Right lung (tissue), 10 donors: ENCODE measurements around the gene CXXC5. TPM values are rescaled to one million over a fixed set of nuclear protein-coding genes. Genes with fewer than 3 reads are reported as not detected.
"Not testable (repeated sequence)": the region's sequence is repeated elsewhere in the genome, so short reads cannot be mapped to it uniquely, and the experiment has no call there.

Experiments
- DNase-seq, 2 donors: peaks; one replicate each; pipeline ENCODE4 v3.0.0-alpha.2; 2013
- long read RNA-seq, 8 donors: transcript quantifications; one replicate each; lab custom pipeline, GENCODE V29; 2026
- polyA plus RNA-seq, 5 donors: library from polyadenylated mRNA; unstranded; fragments of 120-200 nt; gene quantifications; one replicate each; pipeline versions ENCODE4 v1.2.1 to v1.2.3, GENCODE V29; 2013; ENCODE audit warnings: inconsistent platforms in 1 of 5, low replicate concordance in 1 of 5; ENCODE audit not compliant: insufficient read length in 5 of 5, insufficient read depth in 1 of 5

Gene CXXC5
- 10 to 100 TPM; 35.7 to 48.0 (median 40.1) TPM for polyA plus RNA-seq
- long read RNA-seq, donor 1, transcript CXXC5-211 (3 exons, 1,892 nt), result minor isoform, 10 of 41 reads
- long read RNA-seq, donor 1, transcript CXXC5-206 (2 exons, 777 nt), result minor isoform, 6 of 41 reads
- long read RNA-seq, donor 1, transcript CXXC5-201 (3 exons, 2,658 nt), result major isoform, 17 of 41 reads
- long read RNA-seq, donor 1, partial matches to known transcripts, result 7 of 41 reads
- long read RNA-seq, donor 1, other reads (novel, unspliced or antisense), result 0 of 41 reads
- long read RNA-seq, donor 2, transcript CXXC5-201 (3 exons, 2,658 nt), result major isoform, 12 of 14 reads
- long read RNA-seq, donor 2, partial matches to known transcripts, result 0 of 14 reads
- long read RNA-seq, donor 2, other reads (novel, unspliced or antisense), result 0 of 14 reads
- long read RNA-seq, donor 3, transcript CXXC5-201 (3 exons, 2,658 nt), result major isoform, 7 of 19 reads
- long read RNA-seq, donor 3, partial matches to known transcripts, result 10 of 19 reads
- long read RNA-seq, donor 3, other reads (novel, unspliced or antisense), result 0 of 19 reads
- long read RNA-seq, donor 4, transcript CXXC5-201 (3 exons, 2,658 nt), result major isoform, 7 of 18 reads
- long read RNA-seq, donor 4, partial matches to known transcripts, result 10 of 18 reads
- long read RNA-seq, donor 4, other reads (novel, unspliced or antisense), result 0 of 18 reads
- long read RNA-seq, donor 5, transcript CXXC5-201 (3 exons, 2,658 nt), result major isoform, 7 of 15 reads
- long read RNA-seq, donor 5, transcript CXXC5-211 (3 exons, 1,892 nt), result minor isoform, 5 of 15 reads
- long read RNA-seq, donor 5, partial matches to known transcripts, result 0 of 15 reads
- long read RNA-seq, donor 5, other reads (novel, unspliced or antisense), result 0 of 15 reads
- long read RNA-seq, donor 6, transcript CXXC5-201 (3 exons, 2,658 nt), result major isoform, 13 of 27 reads
- long read RNA-seq, donor 6, transcript CXXC5-211 (3 exons, 1,892 nt), result minor isoform, 5 of 27 reads
- long read RNA-seq, donor 6, partial matches to known transcripts, result 8 of 27 reads
- long read RNA-seq, donor 6, other reads (novel, unspliced or antisense), result 0 of 27 reads
- long read RNA-seq, donor 7, transcript CXXC5-201 (3 exons, 2,658 nt), result major isoform, 14 of 19 reads
- long read RNA-seq, donor 7, partial matches to known transcripts, result 0 of 19 reads
- long read RNA-seq, donor 7, other reads (novel, unspliced or antisense), result 0 of 19 reads
- long read RNA-seq, donor 8, partial matches to known transcripts, result 0 of 6 reads
- long read RNA-seq, donor 8, other reads (novel, unspliced or antisense), result 0 of 6 reads

DNA sequence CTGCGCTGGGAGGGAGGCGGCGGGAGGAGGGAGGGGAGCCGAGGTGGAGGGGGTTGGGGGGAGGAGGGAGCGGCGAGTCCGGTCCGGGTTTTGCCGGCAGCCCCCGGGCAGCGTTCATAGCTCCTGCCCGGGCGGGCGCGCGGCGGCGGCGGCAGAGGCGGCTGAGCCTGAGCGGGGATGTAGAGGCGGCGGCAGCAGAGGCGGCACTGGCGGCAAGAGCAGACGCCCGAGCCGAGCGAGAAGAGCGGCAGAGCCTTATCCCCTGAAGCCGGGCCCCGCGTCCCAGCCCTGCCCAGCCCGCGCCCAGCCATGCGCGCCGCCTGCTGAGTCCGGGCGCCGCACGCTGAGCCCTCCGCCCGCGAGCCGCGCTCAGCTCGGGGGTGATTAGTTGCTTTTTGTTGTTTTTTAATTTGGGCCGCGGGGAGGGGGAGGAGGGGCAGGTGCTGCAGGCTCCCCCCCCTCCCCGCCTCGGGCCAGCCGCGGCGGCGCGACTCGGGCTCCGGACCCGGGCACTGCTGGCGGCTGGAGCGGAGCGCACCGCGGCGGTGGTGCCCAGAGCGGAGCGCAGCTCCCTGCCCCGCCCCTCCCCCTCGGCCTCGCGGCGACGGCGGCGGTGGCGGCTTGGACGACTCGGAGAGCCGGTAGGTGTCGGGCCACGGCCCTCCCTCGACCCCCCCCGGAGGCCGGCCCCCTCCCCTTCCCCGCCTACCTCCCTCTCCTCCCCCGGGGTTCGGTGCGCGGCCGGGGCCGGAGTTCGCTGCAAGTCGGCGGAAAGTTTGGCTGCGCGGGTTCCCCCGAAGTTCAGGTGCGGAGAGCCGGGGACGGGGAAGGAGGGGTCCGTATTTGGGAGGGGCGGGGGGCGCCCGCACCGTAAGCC is at the start of gene CXXC5:
Gene CXXC5 (plus strand): TSS at position 145 of the 877 bp plus-strand sequence. CDS start 32,175 bp downstream, outside the sequence.
- DNase-seq, result peak in 1 of 2 donors; percentile 84

DNA sequence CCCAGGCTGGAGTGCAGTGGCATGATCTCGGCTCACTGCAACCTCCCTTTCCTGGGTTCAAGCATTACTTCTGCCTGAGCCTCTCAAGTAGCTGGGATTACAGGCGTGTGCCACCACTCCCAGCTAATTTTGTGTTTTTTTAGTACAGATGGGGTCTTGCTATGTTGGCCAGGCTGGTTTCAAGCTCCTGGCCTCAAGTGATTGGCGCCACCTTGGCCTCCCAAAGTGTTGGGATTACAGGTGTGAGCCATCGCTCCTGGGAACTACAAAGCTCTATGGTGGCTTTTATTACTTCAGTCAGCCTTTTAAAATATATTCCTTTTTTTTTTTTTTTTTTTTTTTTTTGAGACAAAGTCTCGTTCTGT is 49.6 kb upstream of the CXXC5 start:
- not testable (repeated sequence) for DNase-seq

DNA sequence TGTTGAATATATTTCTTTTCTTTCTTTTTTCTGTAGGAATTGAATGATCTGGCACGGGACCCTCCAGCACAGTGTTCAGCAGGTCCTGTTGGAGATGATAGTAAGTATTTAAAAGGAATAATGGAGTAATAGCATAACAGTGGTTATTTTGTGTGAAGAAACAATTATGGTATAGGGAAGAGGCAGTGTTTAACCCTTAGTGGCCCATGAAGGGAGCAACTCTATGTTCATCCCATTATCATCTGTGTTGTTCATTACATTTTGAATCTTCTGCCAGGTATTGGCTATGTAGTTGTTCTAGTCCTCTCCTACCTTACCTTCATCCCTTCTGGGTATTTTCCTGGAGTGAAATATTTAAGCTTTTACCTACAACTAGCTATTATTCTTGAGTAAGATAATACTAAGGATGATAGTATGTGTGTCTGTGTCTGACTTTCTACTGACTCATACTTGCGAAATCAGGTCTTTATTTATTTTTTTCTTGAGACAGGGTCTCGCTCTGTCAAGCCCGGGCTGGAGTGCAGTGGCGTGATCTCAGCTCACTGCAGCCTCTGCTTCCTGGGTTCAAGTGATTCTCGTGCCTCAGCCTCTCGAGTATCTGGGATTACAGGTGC is 47.7 kb upstream of the CXXC5 start:
- no peak for DNase-seq

DNA sequence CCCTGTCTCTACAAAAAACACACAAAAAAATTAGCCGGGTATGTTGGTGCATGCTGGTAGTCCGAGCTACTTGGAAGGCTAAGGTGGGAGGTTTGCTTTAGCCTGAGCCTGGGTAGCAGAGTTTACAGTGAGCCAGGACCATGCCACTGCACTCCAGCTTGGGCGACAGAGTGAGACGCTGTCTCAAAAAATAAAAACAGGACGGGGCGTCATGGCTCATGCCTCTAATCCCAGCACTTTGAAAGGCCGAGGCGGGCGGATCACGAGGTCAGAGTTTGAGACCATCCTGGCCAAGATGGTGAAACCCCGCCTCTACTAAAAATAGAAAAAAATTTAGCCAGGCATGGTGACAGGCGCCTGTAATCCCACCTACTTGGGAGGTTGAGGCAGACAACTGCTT is 46.7 kb upstream of the CXXC5 start:
- no peak for DNase-seq

DNA sequence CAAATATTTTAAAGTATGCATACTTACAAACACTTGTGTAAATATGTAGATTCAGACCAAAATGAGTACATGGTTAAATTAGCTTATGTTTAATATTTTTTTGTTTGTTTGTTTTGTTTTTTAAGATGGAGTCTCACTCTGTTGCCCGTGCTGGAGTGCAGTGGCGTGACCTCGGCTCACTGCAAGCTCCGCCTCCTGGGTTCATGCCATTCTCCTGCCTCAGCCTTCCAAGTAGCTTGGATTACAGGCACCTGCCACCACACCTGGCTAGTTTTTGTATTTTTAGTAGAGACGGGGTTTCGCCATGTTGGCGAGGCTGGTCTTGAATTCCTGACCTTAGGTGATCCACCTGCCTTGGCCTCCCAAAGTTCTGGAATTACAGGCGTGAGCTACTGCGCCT is 46.2 kb upstream of the CXXC5 start:
- not testable (repeated sequence) for DNase-seq

DNA sequence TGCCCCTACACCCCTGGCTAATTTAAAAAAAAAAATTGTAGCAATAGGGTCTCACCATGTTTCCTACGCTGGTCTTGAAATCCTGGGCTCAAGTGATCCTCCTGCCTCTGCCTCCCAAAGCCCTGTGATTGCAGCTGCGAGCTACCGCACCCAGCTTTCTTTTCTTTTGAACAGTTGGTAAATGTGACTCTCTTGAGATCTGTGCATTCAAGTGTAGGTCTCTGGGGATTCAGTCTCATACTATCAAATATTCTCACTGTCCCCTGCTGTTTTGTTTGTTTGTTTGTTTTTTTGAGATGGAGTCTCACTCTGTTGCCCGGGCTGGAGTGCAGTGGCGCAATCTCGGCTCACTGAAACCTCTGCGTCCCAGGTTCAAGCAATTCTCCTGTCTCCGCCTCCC is 42.3 kb upstream of the CXXC5 start:
- DNase-seq, result no peak

DNA sequence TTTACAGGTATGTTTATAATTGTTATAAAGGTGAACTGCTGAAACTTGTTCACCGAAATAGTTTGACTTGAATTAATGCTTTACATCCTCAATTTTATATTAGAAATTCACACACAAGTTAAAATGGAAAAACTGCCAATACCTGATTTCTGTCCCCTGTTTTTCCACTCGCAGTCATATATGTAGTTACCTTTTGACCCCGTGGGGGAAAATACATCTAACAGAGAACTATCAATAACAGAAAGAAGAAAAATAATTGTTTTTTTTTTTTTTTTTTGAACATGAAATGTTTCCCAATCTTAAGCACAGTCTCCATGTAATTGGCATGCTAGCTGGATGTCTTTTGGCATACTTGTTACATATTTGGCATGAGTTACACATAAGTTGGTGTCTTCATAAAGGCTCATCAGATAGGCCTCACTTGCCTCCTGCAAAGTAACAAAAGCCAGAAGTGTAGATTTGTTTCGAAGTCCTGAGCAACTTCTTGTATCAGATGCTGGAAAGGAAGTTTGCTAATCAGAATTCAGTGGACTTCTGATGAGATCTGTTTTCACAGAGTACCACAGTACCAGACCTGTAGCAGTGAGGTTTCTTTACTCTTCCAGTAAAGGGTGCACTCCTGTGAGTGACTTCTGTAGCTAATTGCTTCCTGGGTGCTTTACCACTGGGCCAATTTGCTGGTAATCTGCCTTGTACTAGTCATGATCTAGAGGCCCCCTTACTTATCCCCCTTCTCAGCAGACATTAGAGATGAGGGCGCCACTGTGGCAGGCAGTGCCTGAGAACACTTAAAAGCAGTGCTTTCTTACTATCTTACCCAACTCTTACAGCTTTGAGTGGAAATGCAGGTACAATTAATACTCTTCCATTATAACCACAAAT is 36.2 kb upstream of the CXXC5 start:
- no peak for DNase-seq

DNA sequence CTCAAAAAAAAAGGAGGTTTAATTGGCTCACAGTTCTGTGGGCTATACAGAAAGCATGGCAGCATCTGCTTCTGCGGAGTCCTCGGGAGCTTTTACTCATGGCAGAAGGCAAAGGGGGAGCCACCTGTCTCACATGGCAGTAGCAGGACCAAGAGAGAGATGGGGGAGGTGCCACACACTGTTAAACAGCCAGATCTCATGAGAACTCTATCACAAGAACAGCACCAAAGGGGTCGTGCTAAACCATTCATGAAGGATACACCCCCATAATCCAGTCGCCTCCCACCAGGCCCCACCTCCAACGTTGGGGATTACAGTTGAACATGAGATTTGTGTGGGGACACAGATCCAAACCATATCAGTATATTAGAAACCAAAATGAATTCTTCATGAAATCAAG is 28.3 kb upstream of the CXXC5 start:
- no peak for DNase-seq

DNA sequence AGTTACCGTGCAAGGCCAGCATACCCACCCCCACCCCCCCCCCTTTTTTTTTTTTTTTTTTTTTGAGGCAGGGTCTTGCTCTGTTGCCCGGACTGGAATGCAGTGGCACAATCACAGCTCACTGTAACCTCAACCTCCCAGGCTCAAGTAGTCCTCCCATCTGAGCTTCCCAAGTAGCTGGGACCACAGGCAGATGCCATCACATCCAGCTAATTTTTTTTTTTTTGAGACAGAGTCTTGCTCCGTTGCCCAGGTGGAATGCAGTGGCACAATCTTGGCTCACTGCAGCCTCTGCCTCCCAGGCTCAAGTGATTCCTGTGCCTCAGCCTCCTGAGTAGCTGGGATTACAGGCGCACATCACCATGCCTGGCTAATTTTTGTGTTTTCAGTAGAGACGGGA is 22.8 kb upstream of the CXXC5 start:
- not testable (repeated sequence) for DNase-seq

DNA sequence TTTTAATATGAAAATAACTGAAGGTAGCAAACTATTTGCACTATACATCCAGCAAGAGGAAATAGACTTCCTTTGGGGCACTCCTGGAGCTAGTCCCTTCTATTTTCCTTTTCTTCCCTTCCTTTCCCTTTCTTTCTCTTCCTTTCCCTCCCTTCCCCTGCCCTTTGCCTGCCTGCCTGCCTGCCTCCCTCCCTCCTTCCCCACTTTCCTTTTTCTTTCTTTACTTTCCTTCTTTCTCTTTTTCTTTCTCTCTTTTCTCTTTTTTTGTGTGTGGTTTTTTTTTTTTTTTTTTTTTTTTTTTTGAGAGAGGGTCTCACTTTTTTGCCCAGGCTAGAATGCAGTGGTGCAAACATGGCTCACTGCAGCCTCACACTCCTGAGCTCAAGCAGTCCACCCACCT is 17.3 kb upstream of the CXXC5 start:
- no peak for DNase-seq

DNA sequence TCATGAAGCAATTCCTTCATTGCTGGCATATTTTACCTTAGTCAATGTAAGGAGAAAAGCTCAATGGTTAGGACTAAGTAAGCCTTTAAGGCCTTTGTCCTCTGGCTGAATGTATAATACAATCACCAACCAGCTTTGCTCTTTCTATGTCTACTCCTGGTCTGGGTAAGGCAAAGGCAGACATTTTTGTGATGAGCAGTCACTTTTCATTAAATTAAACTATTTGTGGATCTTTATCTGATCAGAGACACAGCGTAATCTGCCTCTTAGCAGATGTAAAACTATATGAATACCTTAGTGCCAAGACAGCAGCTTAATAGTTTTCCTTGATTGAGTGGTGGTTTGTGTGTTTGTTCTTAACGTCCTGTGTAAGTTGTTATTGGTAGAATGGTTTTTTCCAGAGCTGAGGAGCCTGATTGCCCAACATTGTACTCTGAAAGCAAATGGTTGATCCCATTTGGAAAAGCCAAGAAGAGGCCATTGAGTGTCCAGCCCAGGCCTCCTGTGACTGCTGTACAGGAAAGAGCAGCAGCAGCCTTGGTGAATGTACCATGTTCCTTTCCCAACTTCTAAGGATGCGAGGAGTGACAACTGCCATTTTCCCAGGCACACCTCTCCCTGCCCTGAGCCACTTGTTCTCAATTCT is 16.5 kb upstream of the CXXC5 start:
- DNase-seq, result no peak

DNA sequence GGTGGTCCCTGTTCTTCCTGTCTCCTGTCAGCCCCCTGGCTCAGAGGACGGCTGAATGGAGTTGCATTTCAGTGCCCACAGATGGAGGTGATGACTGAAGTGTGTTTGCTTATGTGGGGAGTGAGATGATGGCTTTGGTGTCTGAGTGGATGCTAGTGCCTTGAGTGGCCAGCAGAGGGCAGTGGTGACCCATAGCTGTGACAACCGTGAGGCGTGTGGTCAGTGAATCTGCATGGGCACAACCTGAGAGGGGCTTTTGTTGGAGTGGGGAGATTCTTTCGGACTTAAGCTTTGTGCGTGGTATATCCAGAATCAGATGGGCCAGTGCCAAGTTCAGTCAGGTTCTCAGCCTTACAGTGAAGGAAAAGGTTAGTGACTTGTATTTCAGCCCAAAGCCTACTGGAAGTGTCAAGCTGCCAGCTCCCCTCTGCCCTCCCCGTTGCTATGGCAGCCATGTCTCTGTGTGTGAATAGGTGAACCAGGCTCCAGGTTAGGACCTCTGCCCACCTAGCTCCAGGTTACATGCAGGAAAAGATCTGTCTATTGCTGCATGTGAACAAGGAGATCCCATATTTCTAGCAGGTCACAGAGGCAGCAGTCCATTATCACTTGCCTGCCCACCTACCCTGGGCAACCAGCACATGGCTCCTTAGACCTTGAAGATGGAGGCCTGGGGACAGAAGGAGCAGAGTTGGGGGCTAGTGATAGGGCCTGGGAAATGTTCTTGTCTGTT is 14.7 kb upstream of the CXXC5 start:
- peak in 1 of 2 donors; percentile 78 for DNase-seq

DNA sequence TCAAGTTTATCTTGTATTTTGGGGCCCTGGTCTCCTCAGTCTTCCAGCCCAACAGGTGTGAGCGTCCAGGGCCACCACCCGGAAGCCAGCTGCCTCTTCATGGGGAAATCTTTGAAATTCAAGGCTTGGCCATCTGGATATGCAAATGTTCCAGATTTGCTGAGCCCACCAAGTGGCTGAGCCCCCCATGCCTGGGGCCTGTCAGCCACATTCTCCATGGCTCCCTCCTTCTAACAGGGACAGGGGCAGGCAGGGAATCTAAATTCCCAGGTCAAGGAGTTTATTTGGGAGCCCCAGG is 14.2 kb upstream of the CXXC5 start:
- DNase-seq, result no peak

DNA sequence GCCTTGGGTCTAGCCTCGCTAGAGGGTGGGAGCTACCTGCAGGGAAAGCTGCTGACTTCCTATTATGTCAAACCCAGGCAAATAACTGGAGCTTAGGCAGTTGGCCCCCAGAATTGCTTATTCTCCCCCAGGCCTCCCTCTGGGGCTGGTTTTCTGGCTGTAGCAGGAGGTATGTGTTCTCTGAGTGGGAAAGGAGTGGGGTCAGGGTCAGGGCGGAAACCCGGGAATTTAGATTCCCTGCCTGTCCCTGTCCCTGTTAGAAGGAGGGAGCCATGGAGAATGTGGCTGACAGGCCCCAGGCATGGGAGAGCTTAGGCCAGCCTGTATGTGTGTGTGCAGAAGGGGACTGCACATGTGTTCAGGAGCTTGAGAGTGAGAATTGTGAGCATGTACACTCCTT is 13.6 kb upstream of the CXXC5 start:
- DNase-seq, result no peak

DNA sequence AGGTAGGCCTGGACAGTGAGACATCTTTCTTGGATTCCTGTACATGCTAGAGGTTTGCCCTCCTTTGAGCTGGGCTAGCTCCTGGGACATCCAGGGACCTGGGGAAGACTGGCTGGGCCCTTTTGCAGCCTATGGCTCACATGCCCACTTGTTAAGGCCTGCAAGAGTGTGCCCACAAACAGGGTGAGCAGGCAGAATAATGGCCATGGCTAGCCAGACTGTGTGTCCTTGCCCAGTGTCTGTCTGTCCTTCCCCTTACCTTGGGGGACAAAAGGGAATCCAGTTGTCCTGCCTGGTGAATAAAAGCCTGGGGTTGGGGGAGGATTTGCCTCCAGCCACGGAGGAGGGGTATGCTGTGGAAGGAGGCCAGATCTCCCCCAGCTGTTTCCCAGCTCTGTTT is 13.0 kb upstream of the CXXC5 start:
- no peak for DNase-seq

DNA sequence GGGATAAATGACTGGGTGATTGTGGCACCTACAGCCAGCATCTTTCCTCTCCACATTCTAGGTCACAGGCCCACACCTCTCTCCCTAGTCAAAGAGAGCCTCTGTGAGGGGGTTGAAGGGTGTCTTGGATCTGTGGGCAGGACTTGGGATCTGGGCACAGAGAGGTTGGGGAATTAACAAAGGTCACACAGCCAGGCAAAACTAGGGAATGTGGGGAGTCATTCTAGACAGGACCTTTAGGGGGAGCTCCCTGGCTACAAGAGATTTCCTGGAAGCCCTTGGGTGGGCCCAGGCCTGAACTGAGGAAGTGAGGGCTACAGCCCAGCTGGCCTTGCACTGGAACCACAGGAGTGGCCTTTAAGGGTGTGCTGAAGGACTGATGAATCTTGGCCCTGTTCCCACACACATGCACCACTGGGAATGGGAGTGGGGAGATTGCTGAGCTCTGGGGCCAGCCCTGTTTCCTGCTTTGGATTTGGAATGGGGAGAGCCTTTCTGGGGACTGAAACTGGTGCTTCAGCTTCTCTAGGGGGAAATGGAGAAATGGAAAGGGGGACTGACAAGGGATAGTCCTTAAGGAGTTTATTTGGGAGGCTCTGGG is 12.4 kb upstream of the CXXC5 start:
- DNase-seq, result peak; percentile 81 to 83

DNA sequence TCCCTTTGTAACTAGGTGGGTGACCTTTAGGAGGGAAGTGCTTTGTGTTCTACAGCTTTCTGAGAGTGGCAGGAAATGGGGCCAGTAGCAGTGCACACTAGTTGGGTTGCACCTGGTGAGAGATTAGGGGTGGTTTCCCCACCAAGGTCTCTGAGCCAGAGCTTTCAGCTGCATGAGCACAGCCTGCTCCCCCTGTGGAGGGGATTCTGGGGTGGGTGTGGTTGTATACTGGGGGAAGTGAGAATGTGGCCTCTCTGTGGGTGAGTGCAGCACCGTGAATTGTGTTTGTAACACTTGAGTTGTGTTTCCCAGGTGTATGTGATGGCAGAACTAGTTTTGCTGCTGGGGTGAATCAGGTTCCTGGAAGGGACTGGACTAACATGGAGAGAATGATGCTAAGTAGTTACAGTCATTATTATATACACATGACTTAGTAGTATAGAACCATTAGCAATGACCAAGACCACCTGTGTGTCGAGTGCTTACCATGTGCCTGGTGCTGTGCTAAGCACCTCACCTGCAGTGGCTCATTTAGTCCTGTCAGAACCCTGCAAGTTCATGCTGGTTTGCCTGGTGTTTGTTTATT is 11.8 kb upstream of the CXXC5 start:
- no peak for DNase-seq
